ENCODE measurements around the gene DDR1.
"Not testable (repeated sequence)": the region's sequence is repeated elsewhere in the genome, so short reads cannot be mapped to it uniquely, and the experiment has no call there.

The DDR1 gene

GRCh38 chr6:30844118-30844535, 40.2 kb upstream of the DDR1 start:
- no peak overlapping the region for H3K4me3 ChIP-seq (ENCODE audit: low read length)
- TF ChIP-seq ZNF274 (IDR thresholded peaks at IDR 0.05; ENCODE audit: low read depth, low read length) = no peak

GRCh38 chr6:30845183-30845582, 39.1 kb upstream of the DDR1 start:
- no peak for TF ChIP-seq ZNF274 (IDR thresholded peaks at IDR 0.05; ENCODE audit: low read depth, low read length)
- H3K4me3 ChIP-seq (ENCODE audit: low read length) = no peak overlapping the region

- no peak for TF ChIP-seq ZNF274 (IDR thresholded peaks at IDR 0.05; ENCODE audit: low read depth, low read length)
- no peak overlapping the region for H3K4me3 ChIP-seq (ENCODE audit: low read length)
Measured at GRCh38 chr6:30847421-30847970, 36.8 kb upstream of the DDR1 start.

- no peak for TF ChIP-seq ZNF274 (IDR thresholded peaks at IDR 0.05; ENCODE audit: low read depth, low read length)
- no peak overlapping the region for H3K4me3 ChIP-seq (ENCODE audit: low read length)
Measured at GRCh38 chr6:30847971-30848436, 36.3 kb upstream of the DDR1 start.

- no peak for TF ChIP-seq ZNF274 (IDR thresholded peaks at IDR 0.05; ENCODE audit: low read depth, low read length)
- no peak overlapping the region for H3K4me3 ChIP-seq (ENCODE audit: low read length)
Measured at GRCh38 chr6:30849903-30850651, 34.2 kb upstream of the DDR1 start.

GRCh38 chr6:30852459-30852858, 31.9 kb upstream of the DDR1 start:
- not testable (repeated sequence) for H3K4me3 ChIP-seq (ENCODE audit: low read length)

- no peak overlapping the region for H3K4me3 ChIP-seq (ENCODE audit: low read length)
- TF ChIP-seq ZNF274 (IDR thresholded peaks at IDR 0.05; ENCODE audit: low read depth, low read length) = no peak
Measured at GRCh38 chr6:30854285-30855040, 29.9 kb upstream of the DDR1 start.

- no peak for TF ChIP-seq ZNF274 (IDR thresholded peaks at IDR 0.05; ENCODE audit: low read depth, low read length)
- no peak overlapping the region for H3K4me3 ChIP-seq (ENCODE audit: low read length)
Measured at GRCh38 chr6:30855429-30856075, 28.8 kb upstream of the DDR1 start.

- H3K4me3 ChIP-seq (ENCODE audit: low read length) = no peak overlapping the region
- no peak for TF ChIP-seq ZNF274 (IDR thresholded peaks at IDR 0.05; ENCODE audit: low read depth, low read length)
Measured at GRCh38 chr6:30857112-30857511, 27.2 kb upstream of the DDR1 start.

- no peak for TF ChIP-seq ZNF274 (IDR thresholded peaks at IDR 0.05; ENCODE audit: low read depth, low read length)
- no peak overlapping the region for H3K4me3 ChIP-seq (ENCODE audit: low read length)
Measured at GRCh38 chr6:30857549-30857948, 26.8 kb upstream of the DDR1 start.

- not testable (repeated sequence) for H3K4me3 ChIP-seq (ENCODE audit: low read length)
Measured at GRCh38 chr6:30859726-30860125, 24.6 kb upstream of the DDR1 start.

- no peak for TF ChIP-seq ZNF274 (IDR thresholded peaks at IDR 0.05; ENCODE audit: low read depth, low read length)
- no peak overlapping the region for H3K4me3 ChIP-seq (ENCODE audit: low read length)
Measured at GRCh38 chr6:30861257-30862048, 22.9 kb upstream of the DDR1 start.

GRCh38 chr6:30862156-30862875, 22.0 kb upstream of the DDR1 start:
- TF ChIP-seq ZNF274 (IDR thresholded peaks at IDR 0.05; ENCODE audit: low read depth, low read length) = no peak
- H3K4me3 ChIP-seq (ENCODE audit: low read length) = no peak overlapping the region
